Peyer's patch (tissue), 4 donors: ENCODE data around the gene YJEFN3. TPM values are rescaled to one million over a fixed set of nuclear protein-coding genes. Genes with fewer than 3 reads are reported as not detected.

Experiments
- DNase-seq, 3 donors: peaks; one replicate each; pipeline ENCODE4 v3.0.0-alpha.2; 2017 to 2019
- H3K27ac ChIP-seq, 4 donors: fragments of 200-600 bp; sonication (generic); one replicate each; pipeline ENCODE4 v1.5.1; 2016 to 2019
- H3K27me3 ChIP-seq, 2 donors: fragments of 200-600 bp; sonication (generic); one replicate each; pipeline ENCODE4 v1.5.1; 2019
- H3K36me3 ChIP-seq, 3 donors: fragments of 200-600 bp; sonication (generic); one replicate each; pipeline ENCODE4 v1.5.1; 2016 to 2019
- H3K4me1 ChIP-seq, 4 donors: fragments of 200-600 bp; sonication (generic); one replicate each; pipeline ENCODE4 v1.5.1; 2016 to 2019
- H3K4me3 ChIP-seq, 4 donors: fragments of 200-600 bp; sonication (generic); 1 replicate in 3 of 4; 2 replicates in 1 of 4; pipeline ENCODE4 v1.5.1; 2016 to 2019; ENCODE audit warnings: mild to moderate bottlenecking in 1 of 4
- H3K9me3 ChIP-seq, 4 donors: fragments of 200-600 bp; sonication (generic); one replicate each; pipeline ENCODE4 v1.5.1; 2016 to 2019; ENCODE audit warnings: mild to moderate bottlenecking in 1 of 4
- CTCF ChIP-seq, 6 experiments: fragments of 450-650 bp in 4 of 6; fragments of 200-600 bp in 2 of 6; sonication (generic) in 1 of 6; IDR thresholded peaks; one replicate each; pipeline ENCODE4 v1.5.1; 2017 to 2019; ENCODE audit warnings: antibody characterized with exemption in 6 of 6, mild to moderate bottlenecking in 3 of 6, moderate library complexity in 1 of 6
- POLR2A ChIP-seq, 2 donors: fragments of 450-650 bp; IDR thresholded peaks; one replicate each; pipeline ENCODE4 v1.5.1; 2017; ENCODE audit warnings: antibody characterized with exemption in 2 of 2, mild to moderate bottlenecking in 2 of 2, moderate library complexity in 2 of 2
- total RNA-seq, 4 donors: library from RNA; depleted of rRNA; stranded (reverse); fragments of >200 nt; gene quantifications; one replicate each; pipeline ENCODE4 v1.1.0, GENCODE V29; 2016

The YJEFN3 gene
- total RNA-seq, 4 donors from 2014 or later = 4.4 to 9.9 (median 5.6) TPM

- Histone ChIP-seq H3K27ac (no peak overlapping the region), H3K4me1 (no peaks in the 10 kb centered on the region), H3K27me3 (no peaks in the 10 kb centered on the region), H3K4me3 (no peak overlapping the region), H3K36me3 (no peaks in the 10 kb centered on the region), H3K9me3 (no peaks in the 10 kb centered on the region)
- TF ChIP-seq CTCF (IDR thresholded peaks at IDR 0.05) = no peak
- no peak for TF ChIP-seq POLR2A (IDR thresholded peaks at IDR 0.05)
- no peak for DNase-seq
Measured at GRCh38 chr19:19549804-19550464, 21.2 kb downstream of the YJEFN3 start.

- H3K9me3 ChIP-seq = no peaks in the 10 kb centered on the region
- H3K4me1 ChIP-seq = no peaks in the 10 kb centered on the region
- no peak for DNase-seq
- H3K36me3 ChIP-seq = no peaks in the 10 kb centered on the region
- H3K4me3 ChIP-seq = no peak overlapping the region
- H3K27me3 ChIP-seq = no peaks in the 10 kb centered on the region
- TF ChIP-seq CTCF (IDR thresholded peaks at IDR 0.05) (no peak), POLR2A (IDR thresholded peaks at IDR 0.05) (no peak)
- no peak overlapping the region for H3K27ac ChIP-seq
Measured at GRCh38 chr19:19550485-19550929, 21.8 kb downstream of the YJEFN3 start.

GRCh38 chr19:19550972-19551852 lies 22.5 kb downstream of the YJEFN3 start:
- Histone ChIP-seq H3K4me1 (no peaks in the 10 kb centered on the region), H3K27ac (no peak overlapping the region), H3K9me3 (no peaks in the 10 kb centered on the region), H3K27me3 (no peaks in the 10 kb centered on the region), H3K36me3 (no peaks in the 10 kb centered on the region), H3K4me3 (no peak overlapping the region)
- no peak for TF ChIP-seq POLR2A (IDR thresholded peaks at IDR 0.05)
- TF ChIP-seq CTCF (IDR thresholded peaks at IDR 0.05) = no peak
- no peak for DNase-seq

- no peak for DNase-seq
- Histone ChIP-seq H3K4me3 (no peak overlapping the region), H3K27me3 (no peaks in the 10 kb centered on the region), H3K27ac (no peak overlapping the region), H3K4me1 (no peaks in the 10 kb centered on the region), H3K36me3 (no peaks in the 10 kb centered on the region), H3K9me3 (no peaks in the 10 kb centered on the region)
- no peak for TF ChIP-seq POLR2A (IDR thresholded peaks at IDR 0.05)
- TF ChIP-seq CTCF (IDR thresholded peaks at IDR 0.05) = no peak
Measured at GRCh38 chr19:19551853-19552192, 23.1 kb downstream of the YJEFN3 start.

- H3K4me3 ChIP-seq = no peak overlapping the region
- DNase-seq = peak in 1 of 3 donors; percentile 69
- no peaks in the 10 kb centered on the region for H3K27me3 ChIP-seq
- H3K27ac ChIP-seq = no peak overlapping the region
- no peaks in the 10 kb centered on the region for H3K4me1 ChIP-seq
- no peaks in the 10 kb centered on the region for H3K36me3 ChIP-seq
- H3K9me3 ChIP-seq = no peaks in the 10 kb centered on the region
- TF ChIP-seq POLR2A (IDR thresholded peaks at IDR 0.05) = no peak
- TF ChIP-seq CTCF (IDR thresholded peaks at IDR 0.05) = peak; percentile 17 to 53 (median 43)
Measured at GRCh38 chr19:19552798-19553197, 24.1 kb downstream of the YJEFN3 start.
